Measurements from ENCODE around the gene FLT3LG.

GRCh38 chr19:49453757-49454240, 20.2 kb upstream of the FLT3LG start:
- TF ChIP-seq CTCF (IDR thresholded peaks at IDR 0.05) (no peak), POLR2A (IDR thresholded peaks at IDR 0.05) (no peak)

All from gastroesophageal sphincter (tissue), 3 donors.